Measurements from ENCODE around the gene TMEM255B.

DNA sequence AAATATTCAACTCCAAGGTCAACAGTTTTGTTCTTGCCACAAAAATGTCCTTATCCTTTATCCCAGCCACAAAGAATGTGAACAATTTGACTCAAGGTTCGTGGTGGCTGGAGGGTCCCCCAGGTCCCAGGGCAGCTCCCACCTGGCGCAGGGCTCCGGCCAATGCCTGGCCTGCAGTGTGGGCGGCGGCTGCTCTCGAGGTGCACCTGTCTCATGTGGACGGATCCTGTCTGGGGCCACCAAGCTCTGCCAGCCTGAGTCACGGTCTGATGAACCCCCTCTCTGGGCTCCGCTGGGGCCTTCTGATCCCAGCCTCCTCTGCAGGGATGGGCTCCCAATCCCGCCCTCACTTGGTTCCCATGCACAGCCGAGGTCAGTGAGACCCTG lies 55.4 kb downstream of the TMEM255B start:
- TF ChIP-seq POLR2A (conservative IDR thresholded peaks at IDR 0.05) = no peak
- no peak for TF ChIP-seq POLR2AphosphoS5 (IDR thresholded peaks at IDR 0.05; ENCODE audit: control insufficient read depth, insufficient read depth, low read depth, low read length)
- no peak for TF ChIP-seq MXI1 (IDR thresholded peaks at IDR 0.05; ENCODE audit: low read depth, low read length)
